Natural killer cell (primary cell): ENCODE results near the gene AKAIN1. TPM values are rescaled to one million over a fixed set of nuclear protein-coding genes. Genes with fewer than 3 reads are reported as not detected.

Experiments used
- ATAC-seq, 3 donors: fragments of 150-1000 bp in 2 of 3; fragments of 200-7000 bp in 1 of 3; cut with Tn5 transposase; 1 replicate in 1 of 3; 2 replicates in 2 of 3; pipeline ENCODE4 v1.10.0; 2021; ENCODE audit warnings: mild to moderate bottlenecking in 2 of 3, moderate library complexity in 2 of 3
- DNase-seq, 2 donors: peaks; one replicate each; pipeline versions ENCODE4 v3.0.0 to v3.0.0-alpha.2; 2013 to 2021; ENCODE audit warnings: mixed read lengths in 1 of 2
- H3K27ac ChIP-seq: one replicate; pipeline ENCODE4 v1.5.1; 2013; ENCODE audit warnings: mild to moderate bottlenecking, low read length
- H3K27me3 ChIP-seq: one replicate; pipeline ENCODE4 v1.6.1; 2013; ENCODE audit warnings: low read length; ENCODE audit not compliant: control insufficient read depth, insufficient read depth
- H3K36me3 ChIP-seq: one replicate; pipeline ENCODE4 v1.6.1; 2013; ENCODE audit warnings: low read length; ENCODE audit not compliant: control insufficient read depth, insufficient read depth
- H3K4me1 ChIP-seq: one replicate; pipeline ENCODE4 v1.6.1; 2013; ENCODE audit warnings: low read length; ENCODE audit not compliant: control insufficient read depth, insufficient read depth
- H3K4me3 ChIP-seq: one replicate; pipeline ENCODE4 v1.5.1; 2013; ENCODE audit warnings: low read length
- H3K9me3 ChIP-seq: one replicate; pipeline ENCODE4 v1.6.1; 2013; ENCODE audit warnings: low read length; ENCODE audit not compliant: control insufficient read depth, insufficient read depth
- H3K27ac Mint-ChIP-seq, 2 donors: one replicate each; pipeline ENCODE4 v1.8.0; 2022; ENCODE audit warnings: mild to moderate bottlenecking in 2 of 2, mixed read lengths in 2 of 2, moderate library complexity in 1 of 2
- H3K27me3 Mint-ChIP-seq, 2 donors: one replicate each; pipeline ENCODE4 v1.8.0; 2022; ENCODE audit warnings: low read depth in 2 of 2, mixed read lengths in 2 of 2
- H3K36me3 Mint-ChIP-seq: one replicate; pipeline ENCODE4 v1.8.0; 2022; ENCODE audit warnings: mixed read lengths
- H3K4me1 Mint-ChIP-seq, 2 donors: one replicate each; pipeline ENCODE4 v1.8.0; 2022; ENCODE audit warnings: mixed read lengths in 2 of 2
- H3K4me3 Mint-ChIP-seq: one replicate; pipeline ENCODE4 v1.8.0; 2022; ENCODE audit warnings: mild to moderate bottlenecking, moderate library complexity, mixed read lengths
- H3K9me3 Mint-ChIP-seq, 2 donors: one replicate each; pipeline ENCODE4 v1.8.0; 2022; ENCODE audit warnings: mixed read lengths in 2 of 2
- WGBS: methylation state at CpG from one replicate; pipeline ENCODE4 v1.1.7; 2013; ENCODE audit warnings: missing lambda C conversion rate; ENCODE audit not compliant: insufficient coverage; 5-methylcytosine and 5-hydroxymethylcytosine counted together
- intact Hi-C: fragments of 100-400 bp; cut with micrococcal nuclease; formaldehyde crosslinking; loops from one replicate; pipeline ENCODE4 v1.14.2; 2022
- total RNA-seq, 4 donors: library from RNA; stranded (reverse); fragments of 120-200 nt in 1 of 4; gene quantifications; one replicate each; pipeline versions ENCODE4 v1.2.3 to v1.2.4, GENCODE V29; 2013 to 2022
- TF ChIP-seq, protein P1 (sequence below): fragments of 200-600 bp; IDR thresholded peaks from one replicate; pipeline ENCODE4 v1.8.0; 2022; ENCODE audit warnings: antibody characterized with exemption

Gene AKAIN1
- total RNA-seq, 3 donors from 2014 or later (not counting 1 experiment from before 2014, with no cell fraction given): not detected

DNA sequence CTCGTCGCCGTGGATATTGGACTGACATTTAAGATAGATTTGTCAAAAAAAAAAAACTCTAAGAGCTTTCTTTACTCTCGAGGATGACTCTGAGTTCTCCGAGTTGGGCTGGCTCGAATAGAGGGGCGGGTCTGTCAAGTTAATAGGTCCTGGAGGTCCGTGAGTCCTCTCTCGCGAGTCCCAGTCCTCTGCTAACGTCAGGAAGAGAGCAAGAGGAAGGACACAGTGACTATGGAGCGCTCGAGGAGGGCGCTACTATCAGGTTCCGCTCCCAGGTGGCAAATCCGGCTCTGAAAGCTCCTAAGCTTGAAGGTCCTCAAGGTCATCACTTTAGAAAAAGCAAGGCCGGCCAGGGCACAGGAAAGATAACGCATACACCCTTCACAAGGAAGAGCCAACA is 404 bp upstream of the AKAIN1 start:
- intact Hi-C loops: loop anchor here (10.0 kb wide), 1 partner anchor 57 kb away; no protein-coding TSS in a partner anchor
- DNase-seq (no peak), ATAC-seq (no peak)
- H3K27me3 Mint-ChIP-seq: peaks cover 40 to 57% of the 10 kb centered on the region in 2 donors
- peaks cover 18% of the 10 kb centered on the region for H3K36me3 Mint-ChIP-seq
- peaks cover 0 to 8% of the 10 kb centered on the region in 2 donors for H3K4me1 Mint-ChIP-seq
- Histone ChIP-seq H3K27ac (no peak overlapping the region), H3K4me3 (no peak overlapping the region), H3K36me3 (no peaks in the 10 kb centered on the region), H3K9me3 (no peaks in the 10 kb centered on the region), H3K4me1 (peaks cover 5% of the 10 kb centered on the region), H3K27me3 (peaks cover 41% of the 10 kb centered on the region)
- TF ChIP-seq, protein P1, sequence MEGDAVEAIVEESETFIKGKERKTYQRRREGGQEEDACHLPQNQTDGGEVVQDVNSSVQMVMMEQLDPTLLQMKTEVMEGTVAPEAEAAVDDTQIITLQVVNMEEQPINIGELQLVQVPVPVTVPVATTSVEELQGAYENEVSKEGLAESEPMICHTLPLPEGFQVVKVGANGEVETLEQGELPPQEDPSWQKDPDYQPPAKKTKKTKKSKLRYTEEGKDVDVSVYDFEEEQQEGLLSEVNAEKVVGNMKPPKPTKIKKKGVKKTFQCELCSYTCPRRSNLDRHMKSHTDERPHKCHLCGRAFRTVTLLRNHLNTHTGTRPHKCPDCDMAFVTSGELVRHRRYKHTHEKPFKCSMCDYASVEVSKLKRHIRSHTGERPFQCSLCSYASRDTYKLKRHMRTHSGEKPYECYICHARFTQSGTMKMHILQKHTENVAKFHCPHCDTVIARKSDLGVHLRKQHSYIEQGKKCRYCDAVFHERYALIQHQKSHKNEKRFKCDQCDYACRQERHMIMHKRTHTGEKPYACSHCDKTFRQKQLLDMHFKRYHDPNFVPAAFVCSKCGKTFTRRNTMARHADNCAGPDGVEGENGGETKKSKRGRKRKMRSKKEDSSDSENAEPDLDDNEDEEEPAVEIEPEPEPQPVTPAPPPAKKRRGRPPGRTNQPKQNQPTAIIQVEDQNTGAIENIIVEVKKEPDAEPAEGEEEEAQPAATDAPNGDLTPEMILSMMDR: no peak
- peaks cover 0 to 3% of the 10 kb centered on the region in 2 donors for H3K9me3 Mint-ChIP-seq
- H3K27ac Mint-ChIP-seq: no peak overlapping the region
- WGBS: 11% methylated on average over 18 of the region's 18 CpGs
- H3K4me3 Mint-ChIP-seq: no peak overlapping the region

DNA sequence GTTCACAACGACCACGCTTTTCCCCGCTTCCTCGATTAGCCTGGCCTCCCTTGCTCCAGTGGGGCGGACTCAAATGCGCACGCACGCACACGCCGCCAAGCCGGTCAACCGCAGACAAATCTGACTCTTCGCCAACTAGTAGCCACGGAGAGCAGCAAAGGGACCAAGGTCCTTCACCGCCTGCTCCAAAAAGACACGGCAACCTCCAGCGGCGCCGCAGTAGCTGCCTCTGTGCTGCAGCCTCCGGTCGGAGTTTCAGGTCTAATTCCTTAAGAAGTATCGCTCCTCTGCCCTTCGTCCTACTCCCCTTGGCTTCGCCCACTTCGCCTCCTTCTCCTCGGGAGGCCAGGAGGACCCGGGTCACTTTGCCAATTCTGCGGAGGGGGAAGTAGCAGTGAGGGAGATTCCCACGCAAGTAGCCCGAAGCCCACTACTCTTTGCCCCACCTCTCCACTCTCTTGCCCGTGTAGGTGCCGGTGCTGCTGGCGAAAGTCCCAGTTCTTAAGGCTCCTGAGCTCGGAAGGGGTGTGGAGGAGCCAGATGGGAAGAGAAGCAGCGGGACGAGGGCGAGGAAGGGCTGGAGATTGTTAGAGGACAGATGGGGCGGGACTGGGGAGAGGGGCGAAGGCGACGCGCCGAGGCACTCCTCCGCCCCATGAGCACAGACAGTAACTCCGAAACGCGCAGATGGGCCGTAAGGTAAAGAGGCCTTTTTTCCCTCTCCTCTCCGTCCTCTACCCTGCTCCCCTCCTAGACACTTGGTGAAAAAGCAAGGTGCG is 615 bp downstream of the AKAIN1 start:
- Mint-ChIP-seq H3K4me1 (peaks cover 0 to 8% of the 10 kb centered on the region in 2 donors), H3K9me3 (peaks cover 0 to 3% of the 10 kb centered on the region in 2 donors), H3K4me3 (no peak overlapping the region), H3K27me3 (peaks cover 38 to 57% of the 10 kb centered on the region in 2 donors), H3K36me3 (peaks cover 18% of the 10 kb centered on the region), H3K27ac (no peak overlapping the region)
- TF ChIP-seq, protein P1: no peak
- intact Hi-C loops: loop anchor here (10.0 kb wide), 1 partner anchor 58 kb away; no protein-coding TSS in a partner anchor
- Histone ChIP-seq H3K4me3 (no peak overlapping the region), H3K4me1 (peaks cover 5% of the 10 kb centered on the region), H3K36me3 (no peaks in the 10 kb centered on the region), H3K27ac (no peak overlapping the region), H3K27me3 (peaks cover 41% of the 10 kb centered on the region), H3K9me3 (no peaks in the 10 kb centered on the region)
- DNase-seq (no peak), ATAC-seq (no peak)
- 13% methylated on average over 47 of the region's 50 CpGs for WGBS

DNA sequence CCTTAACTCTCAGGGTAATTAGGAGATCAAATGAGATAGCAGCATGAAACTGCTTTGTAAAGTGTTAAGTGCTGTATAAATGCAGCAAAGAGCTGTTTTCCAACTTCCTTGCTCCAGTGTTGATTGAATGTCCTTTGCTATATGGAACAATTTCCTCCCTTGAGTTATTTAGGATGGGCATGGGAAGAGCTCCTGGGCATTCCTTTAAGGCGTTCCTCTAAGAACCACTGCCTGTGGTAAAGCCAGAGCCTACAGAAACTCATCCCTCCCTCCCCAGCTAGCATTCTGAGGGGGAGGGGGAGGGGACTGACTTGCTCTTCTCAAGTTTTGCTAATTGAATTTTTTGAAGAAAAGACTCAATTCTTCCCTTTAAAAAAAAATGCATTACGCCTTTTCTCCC is 1.4 kb downstream of the AKAIN1 start:
- no peak overlapping the region for H3K4me3 ChIP-seq
- Mint-ChIP-seq H3K4me1 (peaks cover 0 to 8% of the 10 kb centered on the region in 2 donors), H3K9me3 (peaks cover 0 to 3% of the 10 kb centered on the region in 2 donors), H3K36me3 (peaks cover 18% of the 10 kb centered on the region), H3K27ac (no peak overlapping the region), H3K27me3 (peaks cover 35 to 57% of the 10 kb centered on the region in 2 donors), H3K4me3 (no peak overlapping the region)
- TF ChIP-seq, protein P1: no peak
- no peak overlapping the region for H3K27ac ChIP-seq
- H3K9me3 ChIP-seq: no peaks in the 10 kb centered on the region
- ATAC-seq: no peak
- H3K4me1 ChIP-seq: peaks cover 5% of the 10 kb centered on the region
- DNase-seq: no peak
- no peaks in the 10 kb centered on the region for H3K36me3 ChIP-seq
- 56% methylated on average over 1 of the region's 2 CpGs for WGBS
- peaks cover 39% of the 10 kb centered on the region for H3K27me3 ChIP-seq
- intact Hi-C loops: loop anchor here (10.0 kb wide), 1 partner anchor 59 kb away; no protein-coding TSS in a partner anchor
